GM21737 (cell line): ENCODE results near the gene ITFG1.
"Not testable (repeated sequence)": the region's sequence is repeated elsewhere in the genome, so short reads cannot be mapped to it uniquely, and the experiment has no call there.

Experiments
- ATAC-seq: cut with Tn5 transposase; IDR thresholded peaks from one replicate; pipeline ENCODE4 v1.9.1; 2021; ENCODE audit warnings: mild to moderate bottlenecking, moderate library complexity; ENCODE audit not compliant: unreplicated experiment

Gene ITFG1

GRCh38 chr16:47258874-47259461, 201.9 kb downstream of the ITFG1 start:
- ATAC-seq = no peak

- ATAC-seq = no peak
Measured at GRCh38 chr16:47254756-47255155, 206.1 kb downstream of the ITFG1 start.

- no peak for ATAC-seq
Measured at GRCh38 chr16:47250983-47251382, 209.9 kb downstream of the ITFG1 start.

- no peak for ATAC-seq
Measured at GRCh38 chr16:47247690-47248089, 213.2 kb downstream of the ITFG1 start.

- no peak for ATAC-seq
Measured at GRCh38 chr16:47244206-47244605, 216.7 kb downstream of the ITFG1 start.

- ATAC-seq = no peak
Measured at GRCh38 chr16:47241061-47241460, 219.8 kb downstream of the ITFG1 start.

GRCh38 chr16:47236716-47237115, 224.1 kb downstream of the ITFG1 start:
- no peak for ATAC-seq

- ATAC-seq = no peak
Measured at GRCh38 chr16:47230296-47230695, 230.6 kb downstream of the ITFG1 start.

DNA sequence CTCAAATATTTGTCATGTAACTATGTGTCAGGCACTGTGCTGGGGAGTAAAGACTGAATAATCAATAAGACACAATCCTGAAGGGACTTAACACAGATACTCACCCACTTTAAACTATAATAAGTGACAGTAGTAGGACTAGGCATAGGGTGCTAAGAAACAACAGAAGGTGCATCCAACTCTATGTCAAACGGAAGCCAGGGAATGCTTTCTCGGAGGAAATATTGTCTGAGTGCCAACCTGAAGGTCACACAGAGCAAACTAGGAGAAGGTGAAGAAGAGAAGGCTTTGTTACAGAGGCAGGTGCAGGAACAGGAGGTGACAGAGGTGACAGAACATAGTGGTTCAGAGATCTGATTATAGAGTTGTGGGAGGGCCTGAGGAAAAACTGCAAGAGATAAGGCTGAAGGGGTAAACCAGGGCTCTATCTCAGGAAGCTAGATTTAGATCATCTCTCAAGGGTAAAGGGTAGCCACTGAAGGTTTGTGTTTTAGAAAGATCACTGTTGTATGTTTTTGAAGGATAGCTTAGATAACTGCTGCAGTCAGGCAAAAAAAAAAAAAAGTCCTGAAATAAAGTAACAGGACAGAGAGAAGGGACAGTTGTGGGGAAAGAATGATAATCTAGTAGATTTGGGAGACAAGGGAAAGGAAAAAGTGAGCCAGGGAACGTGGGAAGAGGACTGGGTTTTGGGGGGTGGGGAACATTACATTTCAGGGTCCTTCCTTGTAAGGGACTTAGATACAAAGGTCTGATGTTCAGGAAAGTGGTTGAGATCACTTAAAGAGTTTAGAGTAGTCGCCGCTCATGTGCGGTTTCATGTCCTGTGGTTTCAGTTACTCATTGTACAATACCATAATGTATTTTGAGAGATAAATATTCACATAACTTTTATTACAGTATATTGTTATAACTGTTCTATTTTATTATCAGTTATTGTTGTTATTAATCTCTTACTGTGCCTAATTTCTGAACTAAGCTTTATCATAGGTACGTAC, 231.5 kb downstream of the ITFG1 start:
- ATAC-seq = no peak

GRCh38 chr16:47228241-47228640, 232.6 kb downstream of the ITFG1 start:
- no peak for ATAC-seq

DNA sequence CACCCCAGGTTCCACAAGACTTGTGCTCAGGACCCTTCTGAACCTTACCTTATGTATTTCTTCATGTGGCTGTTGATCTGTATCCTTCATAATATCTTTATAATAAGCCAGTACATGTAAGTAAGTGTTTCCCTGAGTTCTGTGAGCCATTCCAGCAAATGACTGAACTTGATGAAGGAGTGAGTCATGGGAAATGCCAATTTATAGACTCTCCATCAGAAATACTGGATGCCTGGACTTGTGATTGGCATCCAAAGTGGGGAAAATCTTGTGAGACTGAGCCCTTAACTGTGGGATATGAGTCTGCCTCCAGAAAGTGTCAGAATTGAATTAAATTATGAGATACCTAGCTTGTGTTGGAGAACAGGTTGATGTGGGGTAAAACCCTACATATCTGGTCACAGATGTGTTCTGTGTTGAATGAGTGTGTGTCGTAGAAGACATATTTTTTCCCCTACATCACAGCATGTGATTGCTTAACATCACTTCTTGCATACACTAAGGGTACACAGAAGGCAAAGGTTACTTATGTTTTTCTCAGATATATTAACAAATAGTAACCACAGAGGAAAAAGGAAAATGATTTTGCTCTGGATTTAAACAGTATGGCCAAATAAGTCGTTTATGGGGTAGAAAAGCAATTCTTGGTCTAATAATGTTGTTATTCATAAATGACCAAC, 247.0 kb downstream of the ITFG1 start:
- ATAC-seq = no peak

GRCh38 chr16:47211218-47211617, 249.6 kb downstream of the ITFG1 start:
- ATAC-seq = no peak

DNA sequence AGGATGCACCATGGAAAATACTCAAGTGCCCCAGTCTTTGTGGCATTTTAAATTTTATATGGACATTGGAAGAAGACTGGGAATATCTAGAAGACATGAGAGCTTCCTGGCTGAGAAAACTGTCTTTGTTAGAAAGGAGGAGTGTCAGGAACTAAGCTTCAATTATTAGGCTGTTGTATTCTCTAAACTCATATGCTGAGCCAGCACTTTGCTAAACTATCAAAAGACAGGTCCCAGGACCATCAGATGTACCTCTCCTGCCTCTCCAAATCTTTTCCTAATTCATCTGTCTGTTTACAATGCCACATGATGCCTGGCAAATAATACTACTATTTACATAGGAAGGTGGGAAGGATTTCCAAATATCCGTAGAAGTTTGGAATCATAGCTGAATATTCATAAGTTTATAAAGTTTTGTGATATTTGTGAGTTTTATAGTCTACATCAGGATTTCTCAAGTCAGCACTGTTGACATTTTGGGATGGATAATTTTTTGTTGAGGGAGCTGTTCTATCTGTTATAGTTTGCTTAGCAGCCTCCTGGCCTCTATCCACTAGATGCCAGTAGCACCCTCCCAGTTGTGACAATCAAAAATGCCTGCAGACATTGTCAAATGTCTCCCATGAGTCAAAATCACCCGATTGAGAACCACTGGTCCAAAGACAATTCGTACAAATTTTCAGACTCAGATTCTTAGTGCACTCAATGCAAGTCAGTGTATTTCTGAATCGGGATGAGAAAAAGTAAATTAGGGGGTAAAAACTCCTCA, 255.9 kb downstream of the ITFG1 start:
- no peak for ATAC-seq

DNA sequence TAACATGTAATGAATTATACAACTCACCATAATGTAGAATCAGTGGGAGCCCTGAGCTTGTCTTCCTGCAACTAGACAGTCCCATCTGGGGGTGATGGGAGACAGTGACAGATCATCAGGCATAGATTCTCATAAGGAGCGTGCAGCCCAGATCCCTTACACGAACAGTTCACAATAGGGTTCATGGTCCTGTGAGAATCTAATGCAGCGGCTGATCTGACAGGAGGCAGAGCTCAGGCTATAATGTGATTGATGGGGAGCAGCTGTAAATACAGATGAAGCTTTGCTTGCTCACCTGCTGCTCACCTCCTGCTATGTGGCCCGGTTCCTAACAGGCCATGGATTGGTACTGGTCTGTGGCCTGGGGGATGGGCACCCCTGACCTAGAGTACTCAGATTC, 257.4 kb downstream of the ITFG1 start:
- not testable (repeated sequence) for ATAC-seq

DNA sequence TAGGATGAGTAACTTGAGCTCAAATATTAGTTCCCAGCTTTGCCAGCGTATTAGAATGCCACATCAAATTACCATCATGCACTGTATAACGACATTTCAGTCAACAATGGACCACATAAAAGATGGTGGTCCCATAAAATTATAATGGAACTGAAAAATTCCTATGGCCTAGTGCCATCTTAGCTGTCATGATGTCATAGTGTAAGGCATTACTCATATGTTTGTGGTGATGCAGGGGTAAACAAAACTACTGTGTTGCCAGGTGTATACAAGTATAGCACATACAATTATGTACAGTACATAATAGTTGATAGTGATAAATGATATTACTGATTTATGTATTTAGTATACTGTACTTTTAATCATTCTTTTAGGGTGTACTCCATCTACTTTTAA, 262.7 kb downstream of the ITFG1 start:
- no peak for ATAC-seq

GRCh38 chr16:47197536-47198179, 263.2 kb downstream of the ITFG1 start:
- no peak for ATAC-seq

- ATAC-seq = no peak
Measured at GRCh38 chr16:47196457-47196856, 264.4 kb downstream of the ITFG1 start.

GRCh38 chr16:47182318-47182717, 278.5 kb downstream of the ITFG1 start:
- ATAC-seq = no peak

DNA sequence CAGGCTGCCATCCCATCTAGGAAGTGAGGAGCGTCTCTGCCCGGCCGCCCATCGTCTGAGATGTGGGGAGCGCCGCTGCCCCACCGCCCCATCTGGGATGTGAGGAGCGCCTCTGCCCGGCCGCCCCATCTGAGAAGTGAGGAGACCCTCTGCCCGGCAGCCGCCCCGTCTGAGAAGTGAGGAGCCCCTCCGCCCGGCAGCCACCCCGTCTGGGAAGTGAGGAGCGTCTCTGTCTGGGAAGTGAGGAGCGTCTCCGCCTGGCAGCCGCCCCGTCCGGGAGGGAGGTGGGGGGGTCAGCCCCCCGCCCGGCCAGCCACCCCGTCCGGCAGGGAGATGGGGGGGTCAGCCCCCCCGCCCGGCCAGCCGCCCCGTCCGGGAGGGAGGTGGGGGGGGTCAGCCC, 279.8 kb downstream of the ITFG1 start:
- not testable (repeated sequence) for ATAC-seq

GRCh38 chr16:47180073-47180472, 280.8 kb downstream of the ITFG1 start:
- ATAC-seq = no peak
